PC-3 (cell line): ENCODE results near the gene ZNF92. TPM values are rescaled to one million over a fixed set of nuclear protein-coding genes. Genes with fewer than 3 reads are reported as not detected.
"Not testable (repeated sequence)": the region's sequence is repeated elsewhere in the genome, so short reads cannot be mapped to it uniquely, and the experiment has no call there.

Experiments used
- ATAC-seq: fragments of 200-7000 bp; cut with Tn5 transposase; 2 replicates; pipeline ENCODE4 v1.9.1; 2020; ENCODE audit warnings: mild to moderate bottlenecking, moderate library complexity
- BruUV-seq: library from RNA; stranded (reverse); fragments of 400-500 nt; replicated peaks from 2 replicates; lab custom pipeline; 2021; lab: Mats Ljungman, UMichigan
- CTCF ChIA-PET: fragments of 300-600 bp; sonication (Branson Sonifier 250); formaldehyde crosslinking; loops from one replicate; lab custom pipeline; 2022; ENCODE audit warnings: antibody characterized with exemption; lab: Charles Lee
- POLR2A ChIA-PET: fragments of 300-600 bp; sonication (Branson Sonifier 250); formaldehyde crosslinking; loops from one replicate; lab custom pipeline; 2022; ENCODE audit warnings: antibody characterized with exemption; ENCODE audit not compliant: unreplicated experiment; lab: Charles Lee
- DNase-seq: peaks from one replicate; pipeline ENCODE4 v3.0.0-alpha.2; 2015
- H2AFZ ChIP-seq: fragments of 300-600 bp; sonication (generic); 2 replicates; pipeline ENCODE4 v1.6.0; 2016; ENCODE audit warnings: antibody characterized with exemption, low read length
- H3F3A ChIP-seq: fragments of 300-600 bp; sonication (generic); one replicate; pipeline ENCODE4 v1.6.0; 2017; ENCODE audit warnings: antibody characterized with exemption, low read length, control low read depth, mild to moderate bottlenecking; ENCODE audit not compliant: unreplicated experiment
- H3K27ac ChIP-seq: fragments of 300-600 bp; sonication (generic); 2 replicates; pipeline ENCODE4 v1.5.1; 2016; ENCODE audit warnings: mild to moderate bottlenecking, low read length
- H3K27me3 ChIP-seq: fragments of 300-600 bp; sonication (generic); 2 replicates; pipeline ENCODE4 v1.6.1; 2016; ENCODE audit warnings: low read length, mixed read lengths
- H3K36me3 ChIP-seq: fragments of 300-600 bp; sonication (generic); 2 replicates; pipeline ENCODE4 v1.6.1; 2016; ENCODE audit warnings: low read depth, mixed run types, low read length, mixed read lengths
- H3K4me1 ChIP-seq: fragments of 300-600 bp; sonication (generic); 2 replicates; pipeline ENCODE4 v1.5.1; 2016; ENCODE audit warnings: low read length; ENCODE audit not compliant: insufficient read depth
- H3K4me2 ChIP-seq: fragments of 300-600 bp; sonication (generic); 2 replicates; pipeline ENCODE4 v1.6.0; 2016; ENCODE audit warnings: low read length
- H3K4me3 ChIP-seq: fragments of 300-600 bp; sonication (generic); 2 replicates; pipeline ENCODE4 v1.5.1; 2016; ENCODE audit warnings: mild to moderate bottlenecking, low read length, mixed read lengths
- H3K79me2 ChIP-seq: fragments of 300-600 bp; sonication (generic); 2 replicates; pipeline ENCODE4 v1.6.1; 2017; ENCODE audit warnings: low read length, mixed read lengths
- H3K9ac ChIP-seq: fragments of 300-600 bp; sonication (generic); 2 replicates; pipeline ENCODE4 v1.6.0; 2016; ENCODE audit warnings: mild to moderate bottlenecking, low read length
- H3K9me2 ChIP-seq: fragments of 300-600 bp; sonication (generic); replicated peaks from 2 replicates; pipeline ENCODE4 v1.6.1; 2016; ENCODE audit warnings: mixed run types, low read length, mixed read lengths
- H3K9me3 ChIP-seq: fragments of 300-600 bp; sonication (generic); 2 replicates; pipeline ENCODE4 v1.6.1; 2016; ENCODE audit warnings: low read length, mixed read lengths
- H4K20me1 ChIP-seq: fragments of 300-600 bp; sonication (generic); 2 replicates; pipeline ENCODE4 v1.6.1; 2016; ENCODE audit warnings: low read length, mixed read lengths
- EZH2 ChIP-seq: fragments of 300-600 bp; sonication (generic); IDR thresholded peaks from one replicate; pipeline ENCODE4 v1.6.1; 2017; ENCODE audit warnings: antibody characterized with exemption, mild to moderate bottlenecking, low read length; ENCODE audit not compliant: unreplicated experiment
- EZH2phosphoT487 ChIP-seq: fragments of 300-600 bp; sonication (generic); IDR thresholded peaks from 2 replicates; pipeline ENCODE4 v1.6.1; 2018; ENCODE audit warnings: mild to moderate bottlenecking, antibody characterized with exemption, low read length, borderline replicate concordance
- intact Hi-C: fragments of 100-400 bp; cut with micrococcal nuclease; formaldehyde crosslinking; loops from 2 replicates; pipeline ENCODE4 v1.9.0; 2023
- total RNA-seq: library from RNA; depleted of rRNA; stranded (reverse); fragments of >200 nt; gene quantifications from 2 replicates; pipeline ENCODE4 v1.2.3, GENCODE V29; 2014
- TF ChIP-seq, protein P1 (sequence below): fragments of 300-600 bp; sonication (generic); conservative IDR thresholded peaks from 2 replicates; pipeline ENCODE4 v1.5.1; 2017; ENCODE audit warnings: antibody characterized with exemption, low read depth, mild to moderate bottlenecking, low read length

The ZNF92 gene
- total RNA-seq, 1 experiment from 2014 or later, result 7.6 TPM

DNA sequence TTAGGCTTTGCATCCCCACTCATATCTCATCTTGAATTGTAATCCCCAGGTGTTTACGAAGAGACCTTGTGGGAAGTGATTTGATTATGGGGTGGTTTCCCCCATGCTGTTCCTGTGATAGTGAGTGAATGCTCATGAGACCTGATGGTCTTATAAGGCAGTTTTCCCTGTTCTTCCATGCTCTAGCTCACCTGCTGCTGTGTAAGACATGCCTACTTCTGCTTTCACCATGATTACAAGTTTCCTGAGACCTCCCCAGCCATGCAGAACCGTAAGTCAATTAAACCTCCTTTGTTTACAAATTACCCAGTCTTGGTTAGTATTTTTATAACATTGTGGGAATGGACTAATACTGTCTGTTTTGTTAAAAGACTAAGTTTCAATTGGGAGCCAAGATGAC, 35.3 kb upstream of the ZNF92 start:
- Histone ChIP-seq H3K79me2 (no peaks in the 10 kb centered on the region), H4K20me1 (no peaks in the 10 kb centered on the region), H3F3A (no peaks in the 10 kb centered on the region), H3K9me2 (no peaks in the 10 kb centered on the region), H3K27me3 (no peaks in the 10 kb centered on the region), H3K4me1 (no peaks in the 10 kb centered on the region), H3K9me3 (no peaks in the 10 kb centered on the region), H3K27ac (no peak overlapping the region), H2AFZ (no peak overlapping the region), H3K4me3 (no peak overlapping the region), H3K36me3 (no peaks in the 10 kb centered on the region), H3K9ac (no peak overlapping the region), H3K4me2 (no peak overlapping the region)
- TF ChIP-seq EZH2phosphoT487, result no peak
- TF ChIP-seq, protein P1, sequence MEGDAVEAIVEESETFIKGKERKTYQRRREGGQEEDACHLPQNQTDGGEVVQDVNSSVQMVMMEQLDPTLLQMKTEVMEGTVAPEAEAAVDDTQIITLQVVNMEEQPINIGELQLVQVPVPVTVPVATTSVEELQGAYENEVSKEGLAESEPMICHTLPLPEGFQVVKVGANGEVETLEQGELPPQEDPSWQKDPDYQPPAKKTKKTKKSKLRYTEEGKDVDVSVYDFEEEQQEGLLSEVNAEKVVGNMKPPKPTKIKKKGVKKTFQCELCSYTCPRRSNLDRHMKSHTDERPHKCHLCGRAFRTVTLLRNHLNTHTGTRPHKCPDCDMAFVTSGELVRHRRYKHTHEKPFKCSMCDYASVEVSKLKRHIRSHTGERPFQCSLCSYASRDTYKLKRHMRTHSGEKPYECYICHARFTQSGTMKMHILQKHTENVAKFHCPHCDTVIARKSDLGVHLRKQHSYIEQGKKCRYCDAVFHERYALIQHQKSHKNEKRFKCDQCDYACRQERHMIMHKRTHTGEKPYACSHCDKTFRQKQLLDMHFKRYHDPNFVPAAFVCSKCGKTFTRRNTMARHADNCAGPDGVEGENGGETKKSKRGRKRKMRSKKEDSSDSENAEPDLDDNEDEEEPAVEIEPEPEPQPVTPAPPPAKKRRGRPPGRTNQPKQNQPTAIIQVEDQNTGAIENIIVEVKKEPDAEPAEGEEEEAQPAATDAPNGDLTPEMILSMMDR, result no peak
- TF ChIP-seq EZH2, result no peak
- ChIA-PET CTCF (no interaction called here), POLR2A (no interaction called here)
- DNase-seq (no peak), ATAC-seq (no peak)
- BruUV-seq, result no TSS peak
- intact Hi-C loops, result no loop called here

DNA sequence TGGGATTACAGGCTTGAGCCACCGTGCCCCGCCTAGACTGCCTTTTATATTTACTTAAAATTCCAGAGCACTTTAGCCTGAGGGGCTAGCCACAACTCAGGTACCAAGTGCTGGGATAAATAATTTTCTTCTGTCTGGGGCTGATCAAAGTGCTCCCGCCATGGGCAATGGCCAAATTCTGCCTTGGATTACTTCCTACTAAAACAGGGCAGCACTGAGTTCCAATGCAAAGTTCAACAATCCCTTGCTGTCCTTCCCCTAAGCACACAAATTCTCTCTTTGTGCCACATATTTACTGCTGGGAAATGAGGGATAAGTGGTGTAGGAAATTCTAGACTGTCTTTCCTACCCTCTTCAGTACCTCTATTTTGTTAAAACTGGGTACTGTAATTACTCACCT, 34.4 kb upstream of the ZNF92 start:
- no peak for ATAC-seq
- Histone ChIP-seq H3K27me3 (no peaks in the 10 kb centered on the region), H3K4me2 (no peak overlapping the region), H3K4me1 (no peaks in the 10 kb centered on the region), H3K9ac (no peak overlapping the region), H3K9me3 (no peaks in the 10 kb centered on the region), H4K20me1 (no peaks in the 10 kb centered on the region), H3K4me3 (no peak overlapping the region), H3K27ac (no peak overlapping the region), H3K79me2 (no peaks in the 10 kb centered on the region), H3K36me3 (no peaks in the 10 kb centered on the region), H3F3A (no peaks in the 10 kb centered on the region), H2AFZ (no peak overlapping the region), H3K9me2 (no peaks in the 10 kb centered on the region)
- DNase-seq, result no peak
- BruUV-seq, result no TSS peak
- ChIA-PET CTCF (no interaction called here), POLR2A (no interaction called here)
- TF ChIP-seq EZH2, result no peak
- no peak for TF ChIP-seq EZH2phosphoT487
- TF ChIP-seq, protein P1, result no peak
- intact Hi-C loops, result no loop called here

GRCh38 chr7:65342723-65343629, 30.7 kb upstream of the ZNF92 start:
- intact Hi-C loops, result no loop called here
- no peaks in the 10 kb centered on the region for H3K9me3 ChIP-seq
- CTCF ChIA-PET, result no interaction called here
- no peaks in the 10 kb centered on the region for H3F3A ChIP-seq
- TF ChIP-seq, protein P1, result no peak
- TF ChIP-seq EZH2phosphoT487, result no peak
- TF ChIP-seq EZH2, result no peak
- H2AFZ ChIP-seq, result no peak overlapping the region
- H3K9me2 ChIP-seq, result no peaks in the 10 kb centered on the region
- DNase-seq (no peak), ATAC-seq (no peak)
- no peaks in the 10 kb centered on the region for H3K27me3 ChIP-seq
- POLR2A ChIA-PET, result no interaction called here
- no peaks in the 10 kb centered on the region for H4K20me1 ChIP-seq
- BruUV-seq, result no TSS peak
- H3K4me2 ChIP-seq, result no peak overlapping the region
- no peaks in the 10 kb centered on the region for H3K4me1 ChIP-seq
- H3K27ac ChIP-seq, result no peak overlapping the region
- no peak overlapping the region for H3K4me3 ChIP-seq
- no peak overlapping the region for H3K9ac ChIP-seq
- H3K36me3 ChIP-seq, result no peaks in the 10 kb centered on the region
- no peaks in the 10 kb centered on the region for H3K79me2 ChIP-seq

GRCh38 chr7:65344541-65344940, 29.1 kb upstream of the ZNF92 start:
- H3K27me3 ChIP-seq, ATAC-seq, H3K9me2 ChIP-seq, H3K9ac ChIP-seq, H3K79me2 ChIP-seq, H3K36me3 ChIP-seq, H4K20me1 ChIP-seq, CTCF ChIA-PET, DNase-seq, intact Hi-C loops, POLR2A ChIA-PET, H3K4me1 ChIP-seq, H3K9me3 ChIP-seq, H3K4me3 ChIP-seq, H3K4me2 ChIP-seq, H2AFZ ChIP-seq, H3K27ac ChIP-seq, BruUV-seq, H3F3A ChIP-seq: not testable (repeated sequence)
